GM19455 (cell line): ENCODE results near the gene MRPL58.
A peak's percentile ranks its signal among the peaks of the same experiment; 100 is the strongest.
"Not testable (repeated sequence)": the region's sequence is repeated elsewhere in the genome, so short reads cannot be mapped to it uniquely, and the experiment has no call there.

Experiments
- ATAC-seq: cut with Tn5 transposase; IDR thresholded peaks from one replicate; pipeline ENCODE4 v1.9.1; 2021; ENCODE audit not compliant: unreplicated experiment

The MRPL58 gene

DNA sequence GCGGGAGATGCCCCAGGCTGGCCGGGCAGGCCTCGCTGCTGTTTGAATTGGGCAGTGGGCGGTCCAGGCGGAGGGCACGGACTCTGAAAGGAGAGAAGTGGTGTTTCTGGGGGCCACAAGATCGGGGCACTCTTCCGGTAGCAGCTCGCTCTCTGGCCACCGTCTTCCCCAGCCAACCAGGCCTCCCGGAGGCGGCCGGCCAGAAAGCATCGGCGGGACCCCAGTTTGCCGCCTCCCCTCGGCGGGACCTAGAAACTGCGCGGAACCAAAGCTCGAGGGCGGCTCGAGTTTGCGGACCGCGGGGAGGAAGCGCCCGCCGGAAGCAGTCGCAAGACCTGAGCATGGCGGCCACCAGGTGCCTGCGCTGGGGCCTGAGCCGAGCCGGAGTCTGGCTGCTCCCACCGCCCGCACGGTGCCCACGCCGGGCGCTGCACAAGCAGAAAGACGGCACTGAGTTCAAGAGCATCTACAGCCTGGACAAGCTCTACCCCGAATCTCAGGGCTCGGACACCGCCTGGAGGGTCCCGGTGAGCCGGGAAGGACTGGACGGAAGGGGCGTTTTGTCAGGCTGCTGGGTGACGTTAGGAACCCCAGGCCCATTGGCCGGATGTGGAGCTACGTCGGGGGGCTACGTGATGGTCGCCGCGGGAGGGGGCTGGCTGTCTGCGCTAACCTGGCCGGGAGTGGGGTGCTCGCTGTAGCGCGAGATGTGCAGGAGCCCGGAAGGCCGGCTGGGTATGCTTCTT is at the start of gene MRPL58:
Gene MRPL58, plus strand, starts transcription at position 325 of the 746 bp plus-strand sequence. Its CDS starts 17 bp downstream, at position 342.
- peak; percentile 82 for ATAC-seq

- ATAC-seq = no peak
These were observed 48.8 kb upstream of the MRPL58 start for GRCh38 chr17:74963656-74964055.

DNA sequence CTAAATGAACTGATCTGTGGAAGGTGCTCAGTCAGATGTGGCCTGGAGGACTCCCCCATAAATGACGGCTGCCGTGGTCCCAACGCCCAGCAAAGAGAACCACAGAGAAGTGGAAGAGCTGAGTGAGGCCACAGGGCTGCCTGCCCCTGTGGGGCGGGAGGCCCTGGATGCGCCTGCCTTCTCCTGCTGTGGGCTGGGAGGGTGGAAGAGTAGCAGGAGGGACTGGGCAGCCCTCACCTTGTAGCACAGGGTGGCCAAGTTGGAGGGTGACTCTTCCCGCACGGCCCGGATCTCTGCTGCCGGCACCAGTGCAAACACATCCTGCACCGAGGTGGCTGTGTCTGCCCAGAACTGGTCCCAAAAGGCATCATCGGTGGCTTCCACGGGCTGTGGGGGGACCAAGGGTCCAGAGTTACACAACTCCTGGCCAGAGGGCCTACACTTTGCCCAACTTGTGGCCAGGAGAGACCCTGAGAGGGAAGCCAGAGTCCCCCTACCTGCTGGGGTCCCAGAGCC is 48.2 kb upstream of the MRPL58 start:
- no peak for ATAC-seq

DNA sequence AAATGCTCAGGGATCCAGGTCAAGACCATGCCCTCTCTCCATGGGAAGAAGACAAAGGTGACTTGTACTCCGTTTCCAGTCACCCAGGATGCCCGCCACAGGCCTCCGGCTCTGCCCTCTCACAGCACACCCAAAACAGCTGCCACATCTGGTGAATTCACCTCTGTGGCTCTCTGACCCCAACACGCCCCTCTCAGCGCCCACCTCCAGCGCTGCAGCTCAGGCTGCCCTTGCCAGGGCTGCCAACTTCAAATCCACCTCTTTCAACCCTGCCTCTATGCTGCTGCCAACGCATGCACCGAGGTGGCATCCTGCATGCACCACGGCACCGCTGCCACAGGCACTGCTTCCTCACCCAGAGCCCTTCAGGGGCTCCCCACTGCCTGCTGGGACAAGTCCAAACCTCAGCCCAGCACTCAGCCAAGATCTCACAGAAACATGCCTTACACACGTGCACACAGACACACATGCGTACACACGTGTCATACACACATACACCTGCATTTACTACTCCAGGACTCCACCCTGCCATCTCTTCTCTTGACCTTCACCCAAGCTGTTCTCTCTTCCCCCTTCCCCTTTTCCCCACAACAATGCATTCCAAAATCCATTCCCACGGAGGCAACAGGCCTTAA is 47.4 kb upstream of the MRPL58 start:
- ATAC-seq = no peak

- no peak for ATAC-seq
These were observed 44.1 kb upstream of the MRPL58 start for GRCh38 chr17:74968361-74968780.

GRCh38 chr17:74969501-74969900 is 43.0 kb upstream of the MRPL58 start:
- not testable (repeated sequence) for ATAC-seq

- no peak for ATAC-seq
These were observed 42.1 kb upstream of the MRPL58 start for GRCh38 chr17:74970395-74970794.

DNA sequence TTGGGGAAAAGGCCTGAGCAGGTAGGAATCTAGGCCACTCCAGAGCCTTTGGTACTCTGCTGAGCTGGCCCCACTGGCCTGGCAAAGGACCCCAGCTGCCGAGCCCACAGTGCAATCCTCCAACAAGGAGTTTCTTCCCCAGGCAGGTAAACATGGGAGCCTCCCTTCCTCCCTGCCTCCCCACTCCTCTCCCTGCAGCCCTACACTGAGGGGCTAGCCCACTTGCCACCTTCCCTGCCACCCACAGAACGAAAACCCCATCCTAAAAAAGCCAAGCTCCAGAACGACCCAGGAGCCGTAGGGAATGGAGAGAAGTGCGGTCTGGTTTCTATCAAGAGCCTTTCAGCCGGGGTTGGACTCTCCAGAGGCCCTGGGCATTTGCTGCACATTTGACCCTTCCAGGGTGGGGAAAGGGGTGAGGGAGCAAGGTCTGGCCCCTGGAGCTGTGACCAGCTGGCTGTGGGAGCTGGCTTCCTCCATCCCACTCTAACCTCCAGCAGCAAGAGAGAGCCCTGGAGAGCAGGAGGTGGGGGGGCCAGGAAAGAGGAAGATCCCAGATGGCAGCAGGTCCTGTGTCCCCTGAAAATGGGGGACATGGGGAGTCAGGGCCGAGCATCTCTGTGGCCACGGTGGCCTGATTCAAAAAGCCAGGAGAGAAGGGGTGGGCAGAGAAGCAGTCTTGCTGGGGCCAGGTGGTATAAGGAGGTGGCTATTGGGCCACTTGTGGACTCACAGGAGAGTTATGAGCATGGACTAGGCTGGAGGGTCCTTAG is 41.2 kb upstream of the MRPL58 start:
- no peak for ATAC-seq

DNA sequence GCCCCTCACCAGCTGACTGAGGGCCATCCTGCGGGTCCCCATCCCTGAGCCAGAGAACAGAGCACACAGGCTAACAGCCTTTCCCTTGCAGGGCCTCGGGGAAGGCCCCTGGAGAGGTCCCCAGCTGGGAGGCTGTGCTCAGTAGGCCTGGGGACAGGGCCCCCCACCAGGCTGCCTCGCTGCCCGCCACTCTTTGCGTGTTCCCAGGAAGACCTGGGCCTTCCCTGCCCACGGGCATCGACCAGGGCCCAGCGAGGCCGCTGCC is 40.7 kb upstream of the MRPL58 start:
- ATAC-seq = no peak

DNA sequence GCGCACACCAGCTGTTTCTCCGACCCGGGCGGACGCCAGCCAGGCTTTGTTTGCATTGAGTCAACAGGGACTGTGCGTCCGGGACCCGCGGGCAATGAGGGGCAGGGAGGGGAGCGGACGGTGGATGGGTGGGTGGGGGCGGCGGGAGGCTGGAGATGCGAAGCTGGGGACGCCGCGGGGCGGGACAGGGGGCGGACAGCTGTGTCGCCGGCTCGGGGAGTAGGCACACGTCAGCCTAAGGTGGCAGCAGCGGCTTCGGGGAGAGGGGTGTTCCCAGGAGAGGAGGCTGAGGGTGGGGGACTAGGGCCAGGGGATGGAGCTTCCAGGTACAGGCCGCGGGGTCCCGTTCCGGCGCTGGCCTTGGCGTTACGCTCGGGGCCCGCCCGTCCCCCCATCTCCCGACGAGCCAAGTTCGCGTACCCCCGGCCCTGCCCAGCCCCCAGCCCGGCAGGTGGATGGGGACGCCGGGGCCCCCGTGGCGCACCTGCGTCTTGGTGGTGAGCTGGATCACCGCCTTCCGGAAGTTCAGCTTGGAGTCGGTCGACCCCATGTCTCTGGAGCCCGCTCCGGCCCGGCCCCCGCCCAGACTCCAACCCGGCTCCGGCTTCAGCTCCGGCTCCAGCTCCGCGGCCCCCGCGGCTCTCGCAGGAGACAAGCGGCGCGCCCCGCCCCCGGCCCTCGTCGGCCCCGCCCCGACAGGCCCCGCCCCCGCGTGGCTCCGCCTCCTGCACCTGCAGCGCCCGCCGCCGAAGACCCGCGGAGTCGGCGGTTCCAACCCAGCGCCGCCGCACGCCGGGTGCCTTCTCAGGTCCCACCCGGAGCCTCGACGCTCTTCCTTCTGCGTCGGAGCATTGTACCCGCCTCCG is 40.1 kb upstream of the MRPL58 start, which contains the start of gene HID1:
Gene HID1, minus strand, starts transcription at position 653 of the 866 bp plus-strand sequence. Its CDS starts 103 bp downstream, at position 550.
- ATAC-seq = no peak

DNA sequence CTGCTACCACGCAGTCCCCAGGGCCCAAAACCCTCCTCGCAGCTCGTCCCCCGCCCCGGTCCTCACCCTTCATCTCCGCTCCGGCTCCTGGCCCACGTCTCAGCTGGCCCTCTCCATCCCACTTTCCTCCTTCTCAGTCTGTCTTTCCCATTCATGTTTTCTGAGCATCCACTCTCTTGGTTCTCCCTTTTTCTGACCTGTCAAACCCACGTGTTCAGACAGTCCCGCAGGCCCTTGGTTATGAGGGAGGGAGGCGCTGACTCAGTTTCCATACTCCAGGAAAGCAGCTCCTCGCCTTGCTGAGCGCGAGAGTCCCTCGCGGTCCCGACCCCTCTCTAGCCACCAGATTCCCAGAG is 39.5 kb upstream of the MRPL58 start:
- no peak for ATAC-seq

DNA sequence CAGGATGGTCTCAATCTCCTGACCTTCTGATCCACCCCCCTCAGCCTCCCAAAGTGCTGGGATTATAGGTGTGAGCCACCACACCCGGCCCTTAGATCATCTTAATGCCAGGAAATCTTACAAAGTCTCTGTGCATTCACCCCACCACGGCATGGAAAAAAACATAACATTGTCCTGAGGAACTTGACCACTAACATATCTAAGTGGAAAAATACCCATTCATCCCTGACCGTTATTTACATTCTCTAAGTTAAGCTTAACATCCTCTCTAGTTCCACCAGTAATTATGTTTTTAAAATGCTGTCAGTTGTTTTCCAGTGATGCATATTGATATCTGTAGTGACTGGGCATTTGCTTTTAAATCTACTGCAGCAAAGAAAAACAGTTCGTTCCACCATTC is 36.5 kb upstream of the MRPL58 start:
- no peak for ATAC-seq

- ATAC-seq = no peak
These were observed 34.7 kb upstream of the MRPL58 start for GRCh38 chr17:74977802-74978201.

DNA sequence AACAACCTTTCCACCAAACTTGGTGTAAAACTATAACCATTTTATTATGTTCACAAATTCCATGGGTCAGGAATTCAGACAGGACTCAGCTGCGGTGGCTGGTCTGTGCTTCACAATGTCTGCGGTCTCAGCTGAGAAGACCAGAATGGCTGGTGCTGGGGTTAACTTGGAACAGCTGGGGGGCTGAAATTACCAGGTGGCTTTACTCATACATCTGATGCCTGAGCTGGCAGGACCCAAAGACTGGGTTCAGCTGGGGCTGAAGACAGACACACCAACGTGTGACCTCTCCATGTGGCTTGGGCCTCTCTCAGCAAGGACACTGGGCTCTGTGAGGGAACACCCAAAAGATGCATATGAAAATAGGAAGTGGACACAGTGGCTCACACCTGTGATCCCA is 34.2 kb upstream of the MRPL58 start:
- ATAC-seq = no peak

GRCh38 chr17:74979408-74980146 is 32.9 kb upstream of the MRPL58 start:
- ATAC-seq = no peak

DNA sequence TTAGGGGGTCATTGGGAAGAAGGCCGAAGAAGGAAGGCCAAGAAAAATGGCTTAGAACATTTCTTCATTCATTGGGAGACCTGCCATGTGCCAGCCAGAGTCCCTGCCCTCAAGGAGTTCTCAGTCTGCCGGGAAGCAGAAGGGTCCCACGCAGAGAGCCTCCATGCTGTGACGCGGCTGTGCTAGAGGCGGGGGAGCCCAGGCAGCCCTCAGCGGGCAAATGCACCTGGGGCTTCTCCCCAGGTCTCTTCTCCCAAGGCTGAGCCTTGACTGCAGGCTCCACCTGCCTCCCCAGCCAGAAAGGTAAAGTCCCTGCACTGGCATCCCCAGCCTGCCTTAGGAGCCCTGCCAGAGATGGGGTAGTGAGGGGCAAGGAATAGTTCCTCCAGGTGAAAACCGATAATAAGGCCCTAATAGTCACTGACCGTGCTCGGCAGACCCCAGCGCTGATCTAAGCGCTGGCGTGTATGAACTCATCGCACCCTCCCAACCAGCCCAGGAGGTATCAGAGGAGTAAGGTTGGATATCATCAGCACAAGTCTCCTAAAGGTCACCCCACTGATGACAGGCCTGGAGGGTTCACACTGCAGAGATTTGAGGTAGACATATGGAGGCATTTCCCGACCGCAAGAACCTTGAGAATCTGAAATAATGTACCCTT is 31.0 kb upstream of the MRPL58 start:
- no peak for ATAC-seq

DNA sequence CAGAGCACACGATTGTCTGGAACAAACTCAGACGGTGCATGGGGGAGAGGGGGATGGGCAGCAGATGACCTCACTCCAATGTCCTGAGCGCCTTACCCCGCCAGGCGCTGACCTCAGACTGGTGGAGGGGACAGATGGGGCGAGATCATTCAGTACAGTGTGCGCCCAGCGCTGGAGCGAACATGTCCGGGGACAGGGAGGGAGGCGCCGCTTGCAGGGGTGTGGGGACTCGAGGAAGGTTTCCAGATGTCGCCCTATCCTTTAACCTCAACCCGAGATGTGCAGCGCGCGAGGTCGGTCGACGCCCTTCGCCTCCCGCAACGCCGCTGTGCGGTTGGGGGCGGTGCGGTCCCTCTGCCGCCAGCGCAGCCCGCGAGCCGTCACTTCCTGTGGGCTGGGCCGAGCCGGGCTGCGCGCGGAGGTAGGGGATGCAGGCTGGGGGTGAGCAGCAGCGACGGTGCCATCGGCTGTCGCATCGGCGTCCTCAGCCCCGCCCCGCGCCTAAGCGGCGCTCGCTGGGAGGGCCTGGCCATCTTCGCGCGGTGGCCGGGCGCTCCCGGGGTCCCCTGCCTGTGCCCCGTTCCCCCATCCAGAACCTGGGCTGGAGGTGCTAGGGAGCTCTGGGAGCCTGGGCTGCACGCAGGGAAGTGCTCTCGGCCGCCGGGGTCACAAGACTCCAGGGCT is 30.3 kb upstream of the MRPL58 start:
- no peak for ATAC-seq

DNA sequence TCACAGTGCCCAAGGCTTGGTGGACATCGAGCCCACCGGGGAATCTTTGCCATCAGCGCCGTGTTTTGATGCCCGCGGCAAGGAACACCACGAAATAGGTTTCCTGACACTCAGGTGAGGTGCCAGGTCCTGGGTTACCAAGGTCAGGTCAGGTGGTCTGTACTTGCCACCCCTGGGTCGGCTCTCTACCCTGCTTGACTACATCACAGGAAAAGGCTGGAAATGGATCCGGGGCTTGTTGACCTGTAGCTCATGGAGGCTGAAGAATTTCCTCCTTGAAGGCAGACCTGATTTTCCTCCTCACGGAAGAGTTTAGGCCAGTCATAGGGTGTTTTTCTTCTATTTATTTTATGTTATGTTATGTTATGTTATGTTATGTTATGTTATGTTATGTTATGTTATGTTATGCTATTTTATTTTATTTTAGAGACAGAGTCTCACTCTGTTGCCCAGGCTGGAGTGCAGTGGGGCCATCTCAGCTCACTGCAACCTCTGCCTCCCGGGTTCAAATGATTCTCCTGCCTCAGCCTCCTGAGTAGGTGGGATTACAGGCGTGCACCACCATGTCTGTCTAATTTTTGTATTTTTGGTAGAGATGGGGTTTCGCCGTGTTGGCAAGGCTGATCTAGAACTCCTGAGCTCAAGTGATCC is 29.7 kb upstream of the MRPL58 start:
- not testable (repeated sequence) for ATAC-seq

GRCh38 chr17:74986206-74986576 is 26.3 kb upstream of the MRPL58 start:
- ATAC-seq = no peak
